Body of pancreas (tissue), 4 donors: ENCODE measurements around the gene STAT2. TPM values are rescaled to one million over a fixed set of nuclear protein-coding genes. Genes with fewer than 3 reads are reported as not detected.

Experiments
- ATAC-seq: fragments of 150-250 bp; one replicate; pipeline ENCODE4 v1.9.1; 2016
- DNase-seq, 4 donors: peaks; one replicate each; pipeline ENCODE4 v3.0.0-alpha.2; 2019
- H3K27ac ChIP-seq, 4 donors: fragments of 200-600 bp; sonication (generic); 1 replicate in 3 of 4; 2 replicates in 1 of 4; pipeline versions ENCODE4 v1.5.1 to v1.6.1; 2016 to 2019; ENCODE audit warnings: mild to moderate bottlenecking in 1 of 4, mixed read lengths in 1 of 4, moderate library complexity in 1 of 4
- H3K27me3 ChIP-seq, 2 donors: fragments of 200-600 bp; sonication (generic); one replicate each; pipeline ENCODE4 v1.6.0; 2016; ENCODE audit warnings: mild to moderate bottlenecking in 1 of 2
- H3K36me3 ChIP-seq, 2 donors: fragments of 200-600 bp; sonication (generic); replicated peaks in 1 of 2; 2 replicates each; pipeline ENCODE4 v1.5.1; 2016; ENCODE audit warnings: low read depth in 2 of 2; ENCODE audit not compliant: insufficient read depth in 1 of 2
- H3K4me1 ChIP-seq: fragments of 200-600 bp; sonication (generic); one replicate; pipeline ENCODE4 v1.6.0; 2016
- H3K4me3 ChIP-seq, 2 donors: fragments of 200-600 bp; sonication (generic); 1 replicate in 1 of 2; 2 replicates in 1 of 2; pipeline ENCODE4 v1.5.1; 2016 to 2019
- H3K9me3 ChIP-seq, 3 donors: fragments of 200-600 bp; sonication (generic); 1 replicate in 2 of 3; 2 replicates in 1 of 3; pipeline ENCODE4 v1.5.1; 2016
- POLR2A ChIP-seq, 3 donors: fragments of 450-650 bp; IDR thresholded peaks; one replicate each; pipeline ENCODE4 v1.6.1; 2016; ENCODE audit warnings: antibody characterized with exemption in 3 of 3, mild to moderate bottlenecking in 2 of 3
- WGBS, 2 donors: methylation state at CpG; one replicate each; pipeline ENCODE4 v1.1.5; 2017; 5-methylcytosine and 5-hydroxymethylcytosine counted together
- intact Hi-C: fragments of 100-400 bp; cut with DNase I; formaldehyde crosslinking; loops from one replicate; pipeline ENCODE4 v1.15.1; 2023
- total RNA-seq, 2 donors: library from RNA; depleted of rRNA; stranded (reverse); fragments of >200 nt; gene quantifications; one replicate each; pipeline ENCODE4 v1.1.0, GENCODE V29; 2016
- TF ChIP-seq, protein P1 (sequence below), 7 experiments: fragments of 450-650 bp in 4 of 7; fragments of 200-600 bp in 3 of 7; sonication (generic) in 3 of 7; IDR thresholded peaks; one replicate each; pipeline ENCODE4 v1.5.1; 2016 to 2019; ENCODE audit warnings: antibody characterized with exemption in 7 of 7

STAT2 gene
- total RNA-seq, 2 donors from 2014 or later, result 65.4 to 106 TPM

DNA sequence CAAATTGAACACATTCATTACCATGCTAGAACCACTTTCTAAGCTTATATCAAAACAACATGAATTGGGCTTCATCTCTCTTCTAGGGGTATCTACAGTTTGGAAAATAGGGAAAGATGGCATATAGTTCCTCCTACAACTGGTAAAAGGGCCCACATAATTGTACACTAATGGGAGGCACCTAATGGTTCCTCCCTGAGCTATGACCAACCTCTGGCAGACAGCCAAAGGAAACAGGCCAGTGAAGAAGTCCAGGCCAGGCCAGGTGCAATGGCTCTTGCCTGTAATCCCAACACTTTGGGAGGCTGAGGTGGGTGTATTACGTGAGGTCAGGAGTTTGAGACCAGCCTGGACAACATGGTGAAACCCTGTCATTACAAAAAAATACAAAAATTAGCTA lies 26.0 kb upstream of the STAT2 start:
- H3K36me3 ChIP-seq, result no peaks in the 10 kb centered on the region
- H3K27ac ChIP-seq, result no peak overlapping the region
- no peak for ATAC-seq
- intact Hi-C loops, result no loop called here
- no peaks in the 10 kb centered on the region for H3K9me3 ChIP-seq
- no peaks in the 10 kb centered on the region for H3K4me1 ChIP-seq
- DNase-seq, result peak; percentile 41 to 60 (median 52)
- TF ChIP-seq, protein P1, sequence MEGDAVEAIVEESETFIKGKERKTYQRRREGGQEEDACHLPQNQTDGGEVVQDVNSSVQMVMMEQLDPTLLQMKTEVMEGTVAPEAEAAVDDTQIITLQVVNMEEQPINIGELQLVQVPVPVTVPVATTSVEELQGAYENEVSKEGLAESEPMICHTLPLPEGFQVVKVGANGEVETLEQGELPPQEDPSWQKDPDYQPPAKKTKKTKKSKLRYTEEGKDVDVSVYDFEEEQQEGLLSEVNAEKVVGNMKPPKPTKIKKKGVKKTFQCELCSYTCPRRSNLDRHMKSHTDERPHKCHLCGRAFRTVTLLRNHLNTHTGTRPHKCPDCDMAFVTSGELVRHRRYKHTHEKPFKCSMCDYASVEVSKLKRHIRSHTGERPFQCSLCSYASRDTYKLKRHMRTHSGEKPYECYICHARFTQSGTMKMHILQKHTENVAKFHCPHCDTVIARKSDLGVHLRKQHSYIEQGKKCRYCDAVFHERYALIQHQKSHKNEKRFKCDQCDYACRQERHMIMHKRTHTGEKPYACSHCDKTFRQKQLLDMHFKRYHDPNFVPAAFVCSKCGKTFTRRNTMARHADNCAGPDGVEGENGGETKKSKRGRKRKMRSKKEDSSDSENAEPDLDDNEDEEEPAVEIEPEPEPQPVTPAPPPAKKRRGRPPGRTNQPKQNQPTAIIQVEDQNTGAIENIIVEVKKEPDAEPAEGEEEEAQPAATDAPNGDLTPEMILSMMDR (IDR thresholded peaks at IDR 0.05), result peak in 1 of 7 experiments; percentile 8
- no peak for TF ChIP-seq POLR2A (IDR thresholded peaks at IDR 0.05)
- H3K4me3 ChIP-seq, result no peak overlapping the region
- H3K27me3 ChIP-seq, result no peaks in the 10 kb centered on the region
- 81 to 82% methylated on average over 1 of the region's 1 CpG for WGBS, 2 donors

DNA sequence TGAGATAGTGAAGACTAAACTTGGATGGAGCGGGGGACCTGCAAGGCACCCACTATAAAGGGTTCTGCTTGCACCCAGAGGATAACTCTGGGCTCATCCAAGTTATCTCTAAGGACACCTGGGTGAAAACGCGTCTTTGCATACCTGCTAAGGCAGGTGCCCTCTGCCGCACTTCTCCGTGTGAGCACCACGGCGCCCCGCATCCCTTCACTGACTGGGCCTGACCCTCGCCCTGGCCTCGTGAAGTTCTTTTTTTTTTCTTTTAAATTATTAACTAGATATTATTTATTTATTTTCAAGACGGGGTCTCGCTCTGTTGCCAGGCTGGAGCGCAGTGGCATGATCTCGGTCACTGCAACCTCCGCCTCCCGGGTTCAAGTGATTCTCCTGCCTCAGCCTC lies 22.7 kb upstream of the STAT2 start:
- Histone ChIP-seq H3K4me1 (no peaks in the 10 kb centered on the region), H3K27ac (no peak overlapping the region), H3K36me3 (no peaks in the 10 kb centered on the region), H3K27me3 (no peaks in the 10 kb centered on the region), H3K4me3 (no peak overlapping the region), H3K9me3 (no peaks in the 10 kb centered on the region)
- intact Hi-C loops, result no loop called here
- WGBS, 2 donors, result 83% methylated on average over 16 of the region's 16 CpGs
- no peak for DNase-seq
- TF ChIP-seq, protein P1 (IDR thresholded peaks at IDR 0.05), result no peak
- no peak for ATAC-seq

GRCh38 chr12:56377989-56378316 lies 18.0 kb upstream of the STAT2 start:
- H3K27me3 ChIP-seq, result no peaks in the 10 kb centered on the region
- H3K27ac ChIP-seq, result no peak overlapping the region
- H3K4me3 ChIP-seq, result no peak overlapping the region
- no peaks in the 10 kb centered on the region for H3K4me1 ChIP-seq
- DNase-seq (no peak), ATAC-seq (no peak)
- WGBS, 2 donors, result 11 to 31% methylated on average over 1 of the region's 1 CpG
- H3K36me3 ChIP-seq, result no peaks in the 10 kb centered on the region
- TF ChIP-seq, protein P1 (IDR thresholded peaks at IDR 0.05), result no peak
- no peak for TF ChIP-seq POLR2A (IDR thresholded peaks at IDR 0.05)
- intact Hi-C loops, result no loop called here
- H3K9me3 ChIP-seq, result no peaks in the 10 kb centered on the region

GRCh38 chr12:56377310-56377988 lies 17.5 kb upstream of the STAT2 start:
- intact Hi-C loops, result no loop called here
- 60% methylated on average over 4 of the region's 4 CpGs for WGBS, 2 donors
- ATAC-seq, result no peak
- Histone ChIP-seq H3K27me3 (no peaks in the 10 kb centered on the region), H3K4me1 (no peaks in the 10 kb centered on the region), H3K36me3 (no peaks in the 10 kb centered on the region), H3K4me3 (no peak overlapping the region), H3K27ac (no peak overlapping the region), H3K9me3 (no peaks in the 10 kb centered on the region)
- TF ChIP-seq POLR2A (IDR thresholded peaks at IDR 0.05), result no peak
- TF ChIP-seq, protein P1 (IDR thresholded peaks at IDR 0.05), result peak in 1 of 7 experiments; percentile 17
- DNase-seq, result no peak
